Stomach (tissue), 9 donors: ENCODE measurements around the gene B3GAT1. TPM values are rescaled to one million over a fixed set of nuclear protein-coding genes. Genes with fewer than 3 reads are reported as not detected.

Source experiments
- DNase-seq, 2 donors: peaks; one replicate each; pipeline versions ENCODE4 v3.0.0 to v3.0.0-alpha.2; 2013 to 2019
- H3K27ac ChIP-seq, 5 donors: fragments of 200-600 bp in 4 of 5; sonication (generic) in 4 of 5; one replicate each; pipeline ENCODE4 v1.5.1; 2013 to 2019; ENCODE audit warnings: mild to moderate bottlenecking in 1 of 5, moderate library complexity in 1 of 5
- H3K27me3 ChIP-seq, 3 donors: fragments of 200-600 bp; sonication (generic); one replicate each; pipeline ENCODE4 v1.5.1; 2017 to 2019; ENCODE audit warnings: mixed run types in 1 of 3
- H3K36me3 ChIP-seq, 4 donors: fragments of 200-600 bp; sonication (generic); 1 replicate in 3 of 4; 2 replicates in 1 of 4; pipeline ENCODE4 v1.5.1; 2016 to 2019
- H3K4me1 ChIP-seq, 4 donors: fragments of 200-600 bp; sonication (generic); one replicate each; pipeline ENCODE4 v1.5.1; 2016 to 2019
- H3K4me3 ChIP-seq, 4 donors: fragments of 200-600 bp; sonication (generic) in 3 of 4; one replicate each; pipeline ENCODE4 v1.5.1; 2016 to 2019; ENCODE audit warnings: mild to moderate bottlenecking in 1 of 4
- H3K9me3 ChIP-seq, 4 donors: fragments of 200-600 bp; sonication (generic); one replicate each; pipeline ENCODE4 v1.5.1; 2016 to 2019
- EP300 ChIP-seq: sonication (generic); formaldehyde crosslinking; IDR thresholded peaks from one replicate; pipeline ENCODE4 v1.6.1; 2017; ENCODE audit warnings: antibody characterized with exemption
- POLR2A ChIP-seq, 4 donors: fragments of 450-650 bp; IDR thresholded peaks; one replicate each; pipeline ENCODE4 v1.6.1; 2016; ENCODE audit warnings: antibody characterized with exemption in 4 of 4, control low read depth in 2 of 4, mild to moderate bottlenecking in 1 of 4, moderate library complexity in 1 of 4
- POLR2AphosphoS5 ChIP-seq, 3 donors: sonication (generic); formaldehyde crosslinking; IDR thresholded peaks; one replicate each; pipeline ENCODE4 v1.6.1; 2016; ENCODE audit warnings: antibody characterized with exemption in 3 of 3
- WGBS, 5 donors: extraction: QIAGEN DNeasy Blood & Tissue Kit in 3 of 5; methylation state at CpG; one replicate each; pipeline versions ENCODE4 v1.1.5 to v1.1.7; 2013 to 2018; 5-methylcytosine and 5-hydroxymethylcytosine counted together
- intact Hi-C: fragments of 100-400 bp; cut with DNase I; formaldehyde crosslinking; loops from one replicate; pipeline ENCODE4 v1.15.1; 2023; ENCODE audit warnings: low total_unique reads
- polyA plus RNA-seq, 3 donors: library from polyadenylated mRNA; stranded (reverse); fragments of 200-250 nt; gene quantifications; one replicate each; pipeline ENCODE4 v1.2.3, GENCODE V29; 2013
- total RNA-seq, 5 donors: library from RNA; depleted of rRNA; stranded (reverse); fragments of >200 nt; gene quantifications; one replicate each; pipeline versions ENCODE4 v1.1.0 to v1.2.3, GENCODE V29; 2014 to 2016
- TF ChIP-seq, protein P1 (sequence below), 7 experiments: fragments of 450-650 bp in 4 of 7; fragments of 200-600 bp in 3 of 7; sonication (generic) in 3 of 7; IDR thresholded peaks; one replicate each; pipeline ENCODE4 v1.5.1; 2016 to 2019; ENCODE audit warnings: antibody characterized with exemption in 7 of 7, control low read depth in 2 of 7, mild to moderate bottlenecking in 1 of 7
- donor health status: healthy with polysubstance abuse.
- donor health status: Bipolar disorder and iron deficiency.
- donor health status: healthy.

B3GAT1 gene
- total and polyA plus RNA-seq, 8 donors: 5.3 to 34.4 (median 18.7) TPM; not detected in 2

DNA sequence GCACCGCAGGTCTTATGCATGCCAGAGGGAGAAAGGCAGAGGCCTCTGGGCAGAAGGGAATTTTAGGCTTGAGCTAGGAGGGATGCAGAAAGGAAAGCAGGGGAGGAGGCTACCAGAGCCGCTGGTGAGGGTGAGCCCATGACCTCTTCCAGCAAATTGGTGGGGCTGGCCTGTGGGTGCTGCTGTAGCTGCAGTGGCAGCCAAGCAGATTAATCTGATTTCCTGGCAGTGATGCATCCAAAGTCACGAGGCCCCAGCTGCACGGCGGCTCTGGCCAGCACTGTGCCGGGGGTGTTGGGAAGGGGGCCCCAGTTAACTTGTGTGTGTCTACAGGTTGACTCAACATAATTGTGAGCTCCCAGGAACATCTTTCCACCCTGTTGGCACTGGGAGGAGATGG lies 41.4 kb upstream of the B3GAT1 start:
- peaks cover 9 to 21% (median 15%) of the 10 kb centered on the region in 4 donors for H3K9me3 ChIP-seq
- no peak for DNase-seq
- H3K27ac ChIP-seq: no peak overlapping the region
- peaks cover 0 to 3% (median 0%) of the 10 kb centered on the region in 3 donors for H3K27me3 ChIP-seq
- whole genome bisulfite sequencing, 5 donors: 65 to 82% (median 69%) methylated on average over 5 to 6 of the region's 6 CpGs
- H3K36me3 ChIP-seq: no peaks in the 10 kb centered on the region
- TF ChIP-seq POLR2A (IDR thresholded peaks at IDR 0.05): no peak
- no peak for TF ChIP-seq EP300
- TF ChIP-seq, protein P1, sequence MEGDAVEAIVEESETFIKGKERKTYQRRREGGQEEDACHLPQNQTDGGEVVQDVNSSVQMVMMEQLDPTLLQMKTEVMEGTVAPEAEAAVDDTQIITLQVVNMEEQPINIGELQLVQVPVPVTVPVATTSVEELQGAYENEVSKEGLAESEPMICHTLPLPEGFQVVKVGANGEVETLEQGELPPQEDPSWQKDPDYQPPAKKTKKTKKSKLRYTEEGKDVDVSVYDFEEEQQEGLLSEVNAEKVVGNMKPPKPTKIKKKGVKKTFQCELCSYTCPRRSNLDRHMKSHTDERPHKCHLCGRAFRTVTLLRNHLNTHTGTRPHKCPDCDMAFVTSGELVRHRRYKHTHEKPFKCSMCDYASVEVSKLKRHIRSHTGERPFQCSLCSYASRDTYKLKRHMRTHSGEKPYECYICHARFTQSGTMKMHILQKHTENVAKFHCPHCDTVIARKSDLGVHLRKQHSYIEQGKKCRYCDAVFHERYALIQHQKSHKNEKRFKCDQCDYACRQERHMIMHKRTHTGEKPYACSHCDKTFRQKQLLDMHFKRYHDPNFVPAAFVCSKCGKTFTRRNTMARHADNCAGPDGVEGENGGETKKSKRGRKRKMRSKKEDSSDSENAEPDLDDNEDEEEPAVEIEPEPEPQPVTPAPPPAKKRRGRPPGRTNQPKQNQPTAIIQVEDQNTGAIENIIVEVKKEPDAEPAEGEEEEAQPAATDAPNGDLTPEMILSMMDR (IDR thresholded peaks at IDR 0.05): no peak
- no peak for TF ChIP-seq POLR2AphosphoS5 (IDR thresholded peaks at IDR 0.05)
- intact Hi-C loops: no loop called here
- no peak overlapping the region for H3K4me3 ChIP-seq
- H3K4me1 ChIP-seq: no peaks in the 10 kb centered on the region

DNA sequence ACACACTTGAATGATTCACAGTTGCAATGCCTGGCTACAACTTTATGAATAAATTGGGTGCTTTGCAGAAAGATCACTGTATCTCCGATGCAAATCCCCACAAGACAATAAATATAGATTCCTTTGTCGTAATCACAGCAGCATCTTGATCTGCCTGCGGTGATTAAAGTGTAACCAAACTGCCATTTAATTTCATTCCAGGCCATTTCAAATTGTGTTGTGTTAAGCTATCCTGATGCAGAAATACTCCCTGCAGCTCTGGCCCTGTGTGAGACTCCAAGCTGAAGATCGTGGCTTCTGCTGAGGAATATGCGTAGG lies 40.8 kb upstream of the B3GAT1 start:
- Histone ChIP-seq H3K9me3 (peaks cover 3 to 16% (median 12%) of the 10 kb centered on the region in 4 donors), H3K4me3 (no peak overlapping the region), H3K36me3 (no peaks in the 10 kb centered on the region), H3K27me3 (peaks cover 0 to 4% (median 0%) of the 10 kb centered on the region in 3 donors), H3K4me1 (no peaks in the 10 kb centered on the region), H3K27ac (no peak overlapping the region)
- 81 to 89% (median 85%) methylated on average over 5 of the region's 5 CpGs for WGBS, 5 donors
- intact Hi-C loops: no loop called here
- TF ChIP-seq, protein P1 (IDR thresholded peaks at IDR 0.05): no peak
- TF ChIP-seq POLR2A (IDR thresholded peaks at IDR 0.05) (no peak), POLR2AphosphoS5 (IDR thresholded peaks at IDR 0.05) (no peak), EP300 (no peak)
- DNase-seq: no peak

DNA sequence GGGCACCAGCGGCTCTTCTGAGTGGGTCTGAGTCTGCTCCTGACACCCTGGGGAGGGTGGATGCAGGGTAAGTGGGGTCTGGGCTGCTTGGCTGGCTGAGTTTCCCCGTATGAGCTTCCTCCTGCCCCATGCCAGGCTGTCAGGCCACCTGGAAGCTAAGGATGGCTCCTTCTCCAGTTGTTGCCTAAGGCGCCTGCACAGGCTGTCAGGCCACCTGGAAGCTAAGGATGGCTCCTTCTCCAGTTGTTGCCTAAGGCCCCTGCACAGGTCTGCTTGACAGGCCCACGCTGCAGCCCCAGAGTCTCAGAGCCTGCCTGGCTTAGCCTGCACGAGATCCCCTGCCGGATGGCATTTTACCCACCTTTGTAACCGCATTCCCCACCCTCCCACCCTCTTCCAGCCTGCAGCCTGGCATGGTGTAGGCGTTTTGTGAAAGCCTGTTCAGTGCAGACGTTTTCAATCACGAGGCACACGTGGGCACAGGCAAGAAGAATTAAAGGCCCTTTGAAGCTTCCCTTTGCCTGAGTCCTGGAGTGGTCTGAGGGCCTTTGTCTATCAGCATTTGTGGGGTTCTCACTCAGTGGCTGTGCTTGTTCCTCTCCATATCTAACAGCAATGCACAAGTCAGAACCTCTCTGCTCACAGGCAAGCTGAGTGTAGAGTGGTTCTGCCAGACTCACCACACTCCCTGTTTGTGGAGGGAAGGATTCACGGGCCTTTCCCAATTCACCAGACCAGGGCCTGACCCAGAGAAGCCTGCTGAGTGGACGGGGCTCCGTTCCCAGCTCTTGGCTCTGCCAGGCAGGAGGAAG lies 40.2 kb upstream of the B3GAT1 start:
- intact Hi-C loops: no loop called here
- no peaks in the 10 kb centered on the region for H3K4me1 ChIP-seq
- WGBS, 5 donors: 73 to 86% (median 83%) methylated on average over 5 to 14 of the region's 14 CpGs
- no peak overlapping the region for H3K27ac ChIP-seq
- no peak for TF ChIP-seq POLR2AphosphoS5 (IDR thresholded peaks at IDR 0.05)
- TF ChIP-seq EP300: no peak
- TF ChIP-seq, protein P1 (IDR thresholded peaks at IDR 0.05): no peak
- TF ChIP-seq POLR2A (IDR thresholded peaks at IDR 0.05): no peak
- no peak overlapping the region for H3K4me3 ChIP-seq
- peaks cover 0 to 9% (median 0%) of the 10 kb centered on the region in 3 donors for H3K27me3 ChIP-seq
- peaks cover 2 to 13% (median 8%) of the 10 kb centered on the region in 4 donors for H3K9me3 ChIP-seq
- DNase-seq: no peak
- H3K36me3 ChIP-seq: no peaks in the 10 kb centered on the region

DNA sequence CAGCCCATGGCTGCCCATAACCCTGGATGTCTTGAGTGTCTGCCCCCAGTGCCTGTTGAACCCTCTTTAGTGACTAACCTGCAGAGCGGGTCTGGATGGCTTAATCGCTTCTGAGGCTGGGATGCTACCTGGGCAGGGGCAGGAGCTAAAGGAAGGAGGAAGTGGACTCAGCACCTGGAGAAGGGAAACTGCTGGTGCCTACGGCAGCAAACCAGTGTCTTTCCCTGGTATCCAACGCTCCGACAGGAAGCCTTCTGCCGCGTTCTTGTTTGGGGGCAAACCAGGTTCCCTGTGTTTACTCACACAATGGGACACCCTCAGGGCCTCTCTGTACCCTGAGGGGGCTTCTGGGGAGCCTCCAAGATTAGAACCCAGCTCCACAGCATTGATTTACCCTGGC lies 38.1 kb upstream of the B3GAT1 start:
- no peak for TF ChIP-seq EP300
- TF ChIP-seq, protein P1 (IDR thresholded peaks at IDR 0.05): no peak
- TF ChIP-seq POLR2AphosphoS5 (IDR thresholded peaks at IDR 0.05): no peak
- no peak for TF ChIP-seq POLR2A (IDR thresholded peaks at IDR 0.05)
- Histone ChIP-seq H3K4me3 (no peak overlapping the region), H3K9me3 (no peaks in the 10 kb centered on the region), H3K27me3 (peaks cover 0 to 12% (median 0%) of the 10 kb centered on the region in 3 donors), H3K4me1 (no peaks in the 10 kb centered on the region), H3K27ac (no peak overlapping the region), H3K36me3 (no peaks in the 10 kb centered on the region)
- WGBS, 5 donors: 81 to 90% (median 83%) methylated on average over 6 to 7 of the region's 7 CpGs
- DNase-seq: no peak
- intact Hi-C loops: no loop called here
